H1 (cell line): ENCODE results near the gene LONRF2. TPM values are rescaled to one million over a fixed set of nuclear protein-coding genes. Genes with fewer than 3 reads are reported as not detected.

Experiments used
- CTCF ChIA-PET: fragments of 300-600 bp; sonication (Branson Sonifier 250); formaldehyde crosslinking; loops from one replicate; lab custom pipeline; 2021; ENCODE audit not compliant: partially characterized antibody; lab: Charles Lee
- POLR2A ChIA-PET: fragments of 300-600 bp; sonication (Branson Sonifier 250); formaldehyde crosslinking; loops from one replicate; lab custom pipeline; 2021; ENCODE audit warnings: inconsistent platforms; ENCODE audit not compliant: partially characterized antibody; lab: Charles Lee
- DNase-seq, 2 experiments: peaks; one replicate each; pipeline versions ENCODE4 v3.0.0 to v3.0.0-alpha.2; 2010 to 2022; ENCODE audit warnings: low spot score in 2 of 2, low read depth in 1 of 2, mixed read lengths in 1 of 2
- FAIRE-seq: peaks from 2 replicates; lab custom pipeline; 2011; peaks lifted over from hg19 to GRCh38; lab: Jason Lieb, UNC
- H2AFZ ChIP-seq: 2 replicates; pipeline ENCODE4 v1.8.1; 2012; ENCODE audit warnings: low read length, inconsistent platforms
- H2AK5ac ChIP-seq: 2 replicates; pipeline ENCODE4 v1.6.1; 2013; ENCODE audit warnings: low read depth, low read length
- H2BK120ac ChIP-seq: replicated peaks from 2 replicates; pipeline ENCODE3; 2013; ENCODE audit warnings: low read depth, low read length, inconsistent platforms
- H2BK12ac ChIP-seq: 2 replicates; pipeline ENCODE4 v1.6.1; 2013; ENCODE audit warnings: low read depth, low read length
- H2BK15ac ChIP-seq: 2 replicates; pipeline ENCODE4 v1.6.1; 2013; ENCODE audit warnings: low read length
- H2BK20ac ChIP-seq: 2 replicates; pipeline ENCODE4 v1.6.1; 2013; ENCODE audit warnings: low read length
- H2BK5ac ChIP-seq: 2 replicates; pipeline ENCODE4 v1.6.1; 2013; ENCODE audit warnings: low read depth, low read length
- H3K14ac ChIP-seq: 2 replicates; pipeline ENCODE4 v1.6.1; 2013; ENCODE audit warnings: inconsistent platforms; ENCODE audit not compliant: insufficient read length
- H3K18ac ChIP-seq: 2 replicates; pipeline ENCODE4 v1.6.1; 2013; ENCODE audit warnings: low read length; ENCODE audit errors: extremely low read depth
- H3K23ac ChIP-seq: 2 replicates; pipeline ENCODE4 v1.6.1; 2013; ENCODE audit warnings: inconsistent platforms; ENCODE audit not compliant: insufficient read length
- H3K23me2 ChIP-seq: 2 replicates; pipeline ENCODE4 v1.6.1; 2013; ENCODE audit warnings: low read depth, low read length
- H3K27ac ChIP-seq: 2 replicates; pipeline ENCODE4 v1.6.1; 2011; ENCODE audit warnings: low read depth, low read length, inconsistent platforms
- H3K27me3 ChIP-seq, 4 experiments: replicated peaks in 1 of 4; 1 replicate in 1 of 4; 2 replicates in 3 of 4; pipeline versions ENCODE4 v1.6.1 to v1.8.1; 2011 to 2013; ENCODE audit warnings: low read length in 3 of 4, mild to moderate bottlenecking in 3 of 4, inconsistent platforms in 2 of 4, mixed read lengths in 2 of 4, moderate library complexity in 1 of 4; ENCODE audit not compliant: control insufficient read depth in 3 of 4, insufficient read depth in 3 of 4; ENCODE audit errors: extremely low read depth in 1 of 4
- H3K36me3 ChIP-seq, 4 experiments: 2 replicates each; pipeline versions ENCODE4 v1.6.1 to v1.8.1; 2011 to 2013; ENCODE audit warnings: mild to moderate bottlenecking in 4 of 4, low read length in 3 of 4, moderate library complexity in 2 of 4, control low read depth in 1 of 4, inconsistent platforms in 1 of 4; ENCODE audit not compliant: insufficient read depth in 4 of 4, control insufficient read depth in 2 of 4
- H3K4ac ChIP-seq: replicated peaks from 2 replicates; pipeline ENCODE3; 2013; ENCODE audit warnings: low read length, low read depth, mixed read lengths, inconsistent platforms; ENCODE audit not compliant: insufficient read length
- H3K4me1 ChIP-seq, 4 experiments: replicated peaks in 1 of 4; 1 replicate in 1 of 4; 2 replicates in 3 of 4; pipeline versions ENCODE4 v1.6.1 to v1.8.1; 2011 to 2013; ENCODE audit warnings: low read length in 3 of 4, inconsistent platforms in 2 of 4, mixed read lengths in 1 of 4; ENCODE audit not compliant: insufficient read depth in 4 of 4, control insufficient read depth in 3 of 4
- H3K4me2 ChIP-seq, 2 experiments: 2 replicates each; pipeline versions ENCODE4 v1.6.1 to v1.8.1; 2011 to 2013; ENCODE audit warnings: low read depth in 2 of 2, low read length in 2 of 2, control low read depth in 1 of 2, inconsistent platforms in 1 of 2, mild to moderate bottlenecking in 1 of 2; ENCODE audit not compliant: insufficient read depth in 1 of 2
- H3K4me3 ChIP-seq, 4 experiments: fragments of 200-600, 300-600 bp in 1 of 4; sonication (generic), shearing (Covaris generic), sonication (Bioruptor Twin) in 1 of 4; 2 replicates each; pipeline versions ENCODE4 v1.5.1 to v1.8.1; 2011 to 2016; ENCODE audit warnings: low read length in 4 of 4, low read depth in 3 of 4, control low read depth in 2 of 4, inconsistent platforms in 2 of 4, mild to moderate bottlenecking in 2 of 4, mixed read lengths in 1 of 4, moderate library complexity in 1 of 4; ENCODE audit not compliant: insufficient read depth in 2 of 4; ENCODE audit errors: extremely low read depth in 1 of 4
- H3K56ac ChIP-seq: replicated peaks from 2 replicates; pipeline ENCODE3; 2013; ENCODE audit warnings: low read depth, mild to moderate bottlenecking, mixed read lengths, low read length, inconsistent platforms; ENCODE audit not compliant: insufficient read length
- H3K79me1 ChIP-seq: 2 replicates; pipeline ENCODE4 v1.6.1; 2013; ENCODE audit warnings: low read depth, low read length, control low read depth
- H3K79me2 ChIP-seq, 2 experiments: 2 replicates each; pipeline versions ENCODE4 v1.6.1 to v1.8.1; 2012 to 2013; ENCODE audit warnings: low read length in 2 of 2, mild to moderate bottlenecking in 2 of 2, inconsistent platforms in 1 of 2; ENCODE audit not compliant: insufficient read depth in 2 of 2, control insufficient read depth in 1 of 2
- H3K9ac ChIP-seq, 4 experiments: replicated peaks in 1 of 4; 1 replicate in 1 of 4; 2 replicates in 3 of 4; pipeline versions ENCODE4 v1.6.1 to v1.8.1; 2011 to 2013; ENCODE audit warnings: low read depth in 3 of 4, low read length in 3 of 4, control low read depth in 2 of 4, mild to moderate bottlenecking in 2 of 4, moderate library complexity in 2 of 4, inconsistent platforms in 1 of 4; ENCODE audit errors: extremely low read depth in 1 of 4
- H3K9me3 ChIP-seq, 2 experiments: 2 replicates each; pipeline versions ENCODE4 v1.6.1 to v1.8.1; 2012 to 2013; ENCODE audit warnings: mild to moderate bottlenecking in 2 of 2, moderate library complexity in 2 of 2, control low read depth in 1 of 2, inconsistent platforms in 1 of 2, low read depth in 1 of 2, low read length in 1 of 2, mixed read lengths in 1 of 2; ENCODE audit not compliant: insufficient read depth in 2 of 2
- H4K20me1 ChIP-seq, 2 experiments: replicated peaks in 1 of 2; 2 replicates each; pipeline versions ENCODE3 to v1.8.1; 2011 to 2013; ENCODE audit warnings: inconsistent platforms in 2 of 2, low read length in 2 of 2, mild to moderate bottlenecking in 1 of 2; ENCODE audit not compliant: insufficient read depth in 2 of 2, control insufficient read depth in 1 of 2
- H4K5ac ChIP-seq: 2 replicates; pipeline ENCODE4 v1.6.1; 2013; ENCODE audit warnings: low read length, low read depth, mixed read lengths, inconsistent platforms; ENCODE audit not compliant: insufficient read length
- H4K8ac ChIP-seq: 2 replicates; pipeline ENCODE4 v1.8.0; 2013; ENCODE audit warnings: mild to moderate bottlenecking, moderate library complexity, low read length, inconsistent platforms; ENCODE audit not compliant: insufficient read depth; ENCODE audit errors: extremely low read depth
- H4K91ac ChIP-seq: replicated peaks from 2 replicates; pipeline ENCODE3; 2013; ENCODE audit warnings: low read length, mixed read lengths, inconsistent platforms; ENCODE audit not compliant: insufficient read length
- EZH2 ChIP-seq: fragments of 200-600 bp; sonication (generic); IDR thresholded peaks from 2 replicates; pipeline ENCODE4 v1.7.1; 2012; ENCODE audit warnings: low read depth, mild to moderate bottlenecking, moderate library complexity, low read length, inconsistent platforms; ENCODE audit not compliant: severe bottlenecking
- GABPA ChIP-seq: IDR thresholded peaks from 2 replicates; pipeline ENCODE4 v1.6.1; 2011; ENCODE audit warnings: mild to moderate bottlenecking, low read length, moderate library complexity, borderline replicate concordance; ENCODE audit not compliant: insufficient read depth
- KDM4A ChIP-seq: IDR thresholded peaks from one replicate; pipeline ENCODE4 v1.7.1; 2012; ENCODE audit warnings: low read depth, mild to moderate bottlenecking, moderate library complexity, low read length, inconsistent platforms; ENCODE audit not compliant: severe bottlenecking
- POLR2AphosphoS5 ChIP-seq: IDR thresholded peaks from 2 replicates; pipeline ENCODE4 v1.6.1; 2011; ENCODE audit warnings: low read depth, low read length
- POU5F1 ChIP-seq: IDR thresholded peaks from 2 replicates; pipeline ENCODE4 v1.6.1; 2011; ENCODE audit warnings: low read depth, mild to moderate bottlenecking, low read length, moderate library complexity
- SAP30 ChIP-seq: fragments of 300-600 bp; sonication (generic); IDR thresholded peaks from 2 replicates; pipeline ENCODE4 v1.7.1; 2012; ENCODE audit warnings: low read length, moderate library complexity, mild to moderate bottlenecking, inconsistent platforms; ENCODE audit not compliant: insufficient read depth, insufficient replicate concordance
- SP1 ChIP-seq: IDR thresholded peaks from 2 replicates; pipeline ENCODE4 v1.6.1; 2011; ENCODE audit warnings: low read depth, low read length
- SP4 ChIP-seq: IDR thresholded peaks from 2 replicates; pipeline ENCODE4 v1.6.1; 2012; ENCODE audit warnings: low read length, inconsistent platforms
- TBP ChIP-seq: IDR thresholded peaks from 2 replicates; pipeline ENCODE4 v1.6.1; 2011; ENCODE audit warnings: low read depth, low read length, improper control_type of control experiment
- TCF12 ChIP-seq: IDR thresholded peaks from 2 replicates; pipeline ENCODE4 v1.6.1; 2011; ENCODE audit warnings: low read depth, mild to moderate bottlenecking, low read length
- ZNF274 ChIP-seq: IDR thresholded peaks from 2 replicates; pipeline ENCODE4 v1.7.0; 2012; ENCODE audit warnings: low read length, borderline replicate concordance; ENCODE audit errors: extremely low read depth
- whole genome bisulfite sequencing, 2 experiments: shearing (Covaris generic) in 1 of 2; methylation state at CpG; one replicate each; pipeline versions ENCODE4 v1.1.6 to v1.1.7; 2013 to 2015; ENCODE audit warnings: low lambda C conversion rate in 2 of 2, mixed read lengths in 2 of 2, inconsistent platforms in 1 of 2, low coverage in 1 of 2, missing lambda C conversion rate in 1 of 2; ENCODE audit not compliant: insufficient replicate concordance in 2 of 2, insufficient coverage in 1 of 2, insufficient read length in 1 of 2; ENCODE audit errors: extremely low coverage in 1 of 2, missing lambda C conversion rate in 1 of 2; 5-methylcytosine and 5-hydroxymethylcytosine counted together
- polyA plus RNA-seq, 7 experiments: library from polyadenylated mRNA; depleted of rRNA in 3 of 7; stranded (reverse) in 5 of 7; unstranded in 2 of 7; fragments of >200 nt in 5 of 7; fragments of 200-250 nt in 2 of 7; gene quantifications; 1 replicate in 5 of 7; 2 replicates in 1 of 7; 4 replicates in 1 of 7; pipeline versions ENCODE4 v1.2.1 to v1.2.3, GENCODE V29; 2011 to 2013; ENCODE audit warnings: missing spikeins in 2 of 7, mixed read lengths in 2 of 7
- total RNA-seq: library from RNA; stranded (reverse); fragmentation: NEBNext Ultra II Directional; extraction: Animal tissue kit (Norgen Biotek cat#: 25700); gene quantifications from 2 replicates; pipeline ENCODE4 v1.2.1, GENCODE V29; 2021
- TF ChIP-seq, protein P1 (sequence below): IDR thresholded peaks from 2 replicates; pipeline ENCODE4 v1.6.1; 2012; ENCODE audit warnings: inconsistent platforms

LONRF2 gene
- total and polyA plus RNA-seq, 2 of the 8 experiments (the other 6 are each of a cell fraction or from before 2014, with no cell fraction given) = 0.24 to 0.74 TPM

DNA sequence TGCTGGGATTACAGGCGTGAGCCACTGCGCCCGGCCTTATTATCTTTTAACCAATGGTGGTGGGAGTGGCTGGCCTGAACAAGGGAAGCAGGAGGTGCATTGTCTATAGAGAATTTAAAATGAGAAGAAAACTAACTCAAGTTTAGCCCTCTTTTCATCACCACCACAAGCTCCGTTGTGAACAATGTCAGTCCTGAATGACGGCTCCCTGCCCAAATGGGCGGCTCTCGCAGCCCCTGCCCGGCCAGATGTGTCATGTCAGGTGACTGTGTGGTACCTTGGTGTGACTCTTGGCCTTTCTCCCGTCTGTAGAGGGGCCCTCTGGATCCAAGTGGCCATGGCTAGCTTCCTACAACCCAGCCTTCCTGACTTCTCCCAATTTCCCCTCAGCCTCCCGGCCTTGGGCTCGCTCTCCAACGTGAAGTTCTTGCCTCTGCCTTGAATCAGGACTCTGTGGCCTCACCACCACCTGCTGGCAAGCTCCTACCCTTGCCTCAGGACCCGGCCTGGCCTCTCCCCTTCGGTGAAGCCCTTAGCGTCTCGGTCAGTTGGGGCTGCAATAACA lies 67.6 kb downstream of the LONRF2 start:
- H3K9ac ChIP-seq = no peak overlapping the region
- H2AK5ac ChIP-seq = no peak overlapping the region
- no peak overlapping the region for H4K91ac ChIP-seq
- H3K23me2 ChIP-seq = no peaks in the 10 kb centered on the region
- H3K9me3 ChIP-seq = no peaks in the 10 kb centered on the region
- no peak overlapping the region for H2BK15ac ChIP-seq
- H4K8ac ChIP-seq = no peak overlapping the region
- H3K14ac ChIP-seq = no peak overlapping the region
- H3K4me3 ChIP-seq = no peak overlapping the region
- FAIRE-seq (no peak), DNase-seq (no peak)
- no peaks in the 10 kb centered on the region for H3K36me3 ChIP-seq
- no peaks in the 10 kb centered on the region for H3K79me1 ChIP-seq
- no peaks in the 10 kb centered on the region for H4K20me1 ChIP-seq
- H3K27ac ChIP-seq = no peak overlapping the region
- no peak overlapping the region for H4K5ac ChIP-seq
- H3K23ac ChIP-seq = no peak overlapping the region
- no peak overlapping the region for H3K4me2 ChIP-seq
- H2AFZ ChIP-seq = no peak overlapping the region
- H3K18ac ChIP-seq = no peak overlapping the region
- CTCF ChIA-PET = interaction anchor here (10.8 to 11.8 kb wide), 2 partner anchors 4 to 6 kb away, joined by 178 read pairs; no protein-coding TSS in a partner anchor
- H3K4me1 ChIP-seq = no peaks in the 10 kb centered on the region
- no peak overlapping the region for H3K4ac ChIP-seq
- no peaks in the 10 kb centered on the region for H3K27me3 ChIP-seq
- no peak overlapping the region for H2BK12ac ChIP-seq
- POLR2A ChIA-PET = no interaction called here
- H3K79me2 ChIP-seq = no peaks in the 10 kb centered on the region
- H2BK5ac ChIP-seq = no peak overlapping the region
- no peak overlapping the region for H2BK120ac ChIP-seq
- H3K56ac ChIP-seq = no peak overlapping the region
- 96% methylated on average over 16 of the region's 16 CpGs; no CpG with 5 or more reads in 1 of the 2 experiments for WGBS, 2 experiments
- no peak overlapping the region for H2BK20ac ChIP-seq
- TF ChIP-seq, protein P1, sequence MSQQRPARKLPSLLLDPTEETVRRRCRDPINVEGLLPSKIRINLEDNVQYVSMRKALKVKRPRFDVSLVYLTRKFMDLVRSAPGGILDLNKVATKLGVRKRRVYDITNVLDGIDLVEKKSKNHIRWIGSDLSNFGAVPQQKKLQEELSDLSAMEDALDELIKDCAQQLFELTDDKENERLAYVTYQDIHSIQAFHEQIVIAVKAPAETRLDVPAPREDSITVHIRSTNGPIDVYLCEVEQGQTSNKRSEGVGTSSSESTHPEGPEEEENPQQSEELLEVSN = no peak
- TF ChIP-seq SAP30 (no peak), ZNF274 (no peak), POLR2AphosphoS5 (no peak), SP1 (no peak), SP4 (no peak), GABPA (no peak), TCF12 (no peak), EZH2 (no peak), POU5F1 (no peak), KDM4A (no peak), TBP (no peak)
